Kasumi-1 (cell line): ENCODE data around the gene PCDHGA1.

Experiments used
- DNase-seq, 2 experiments: peaks; one replicate each; lab custom pipeline; 2025; lab: John Stamatoyannopoulos, UW

The PCDHGA1 gene

DNA sequence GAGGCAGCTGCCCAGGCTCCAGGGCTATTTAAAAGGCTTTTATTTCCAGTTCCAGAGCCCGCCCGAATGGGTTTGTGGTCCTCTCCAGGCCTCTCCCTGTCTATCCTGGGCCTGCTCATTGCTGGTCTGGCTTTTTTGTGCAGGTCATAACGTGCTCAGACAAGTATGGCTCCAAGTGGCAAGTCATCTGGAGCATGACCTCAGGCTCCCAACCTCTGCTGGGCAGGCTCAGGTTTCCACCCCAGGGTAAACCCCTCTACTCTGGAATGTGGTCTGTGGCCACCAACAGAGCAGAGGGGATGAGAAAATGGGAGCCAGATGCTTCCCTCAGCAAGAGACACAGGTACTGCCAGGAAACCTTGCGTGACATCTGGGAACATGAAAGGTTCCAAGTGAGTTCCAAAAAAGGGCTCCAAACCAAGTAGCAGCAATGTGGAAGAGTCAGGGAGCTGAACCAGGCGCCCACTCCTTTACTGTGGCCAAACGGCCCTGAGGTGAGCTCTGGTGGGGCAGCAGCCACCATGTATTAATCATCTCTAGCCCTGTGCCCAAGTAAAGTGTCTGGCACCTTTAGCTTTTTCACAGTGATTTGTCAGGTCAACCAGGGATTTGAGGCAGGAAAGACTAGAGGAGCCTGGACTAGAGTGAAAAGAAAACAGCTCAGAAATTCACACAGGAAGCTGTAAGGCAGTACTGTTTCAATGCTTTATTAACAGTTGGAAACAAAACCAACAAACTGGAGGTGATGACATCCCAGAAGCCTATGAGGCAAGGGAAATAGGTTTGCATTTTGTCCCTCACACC is 184.2 kb downstream of the PCDHGA1 start:
- no peak for DNase-seq

DNA sequence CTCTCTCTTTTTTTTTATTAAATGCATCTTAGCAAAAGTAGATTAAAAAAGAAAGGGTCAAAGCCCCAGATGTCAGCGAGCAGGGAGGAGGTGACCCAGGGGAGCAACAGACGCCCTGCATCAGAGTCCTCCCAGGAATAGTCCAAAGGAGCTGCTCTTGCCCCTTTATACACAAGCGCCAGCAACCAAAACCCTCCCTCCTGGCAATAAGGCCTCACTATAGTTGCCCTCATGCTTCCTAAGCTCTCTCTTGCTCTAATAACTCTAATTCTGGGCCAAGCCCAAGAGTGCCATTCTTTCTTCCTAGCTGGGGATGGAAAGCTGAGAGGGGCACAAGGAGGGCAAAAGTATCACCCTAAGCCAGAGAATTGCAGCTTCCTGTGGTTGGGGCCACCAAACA is 184.8 kb downstream of the PCDHGA1 start:
- no peak for DNase-seq

DNA sequence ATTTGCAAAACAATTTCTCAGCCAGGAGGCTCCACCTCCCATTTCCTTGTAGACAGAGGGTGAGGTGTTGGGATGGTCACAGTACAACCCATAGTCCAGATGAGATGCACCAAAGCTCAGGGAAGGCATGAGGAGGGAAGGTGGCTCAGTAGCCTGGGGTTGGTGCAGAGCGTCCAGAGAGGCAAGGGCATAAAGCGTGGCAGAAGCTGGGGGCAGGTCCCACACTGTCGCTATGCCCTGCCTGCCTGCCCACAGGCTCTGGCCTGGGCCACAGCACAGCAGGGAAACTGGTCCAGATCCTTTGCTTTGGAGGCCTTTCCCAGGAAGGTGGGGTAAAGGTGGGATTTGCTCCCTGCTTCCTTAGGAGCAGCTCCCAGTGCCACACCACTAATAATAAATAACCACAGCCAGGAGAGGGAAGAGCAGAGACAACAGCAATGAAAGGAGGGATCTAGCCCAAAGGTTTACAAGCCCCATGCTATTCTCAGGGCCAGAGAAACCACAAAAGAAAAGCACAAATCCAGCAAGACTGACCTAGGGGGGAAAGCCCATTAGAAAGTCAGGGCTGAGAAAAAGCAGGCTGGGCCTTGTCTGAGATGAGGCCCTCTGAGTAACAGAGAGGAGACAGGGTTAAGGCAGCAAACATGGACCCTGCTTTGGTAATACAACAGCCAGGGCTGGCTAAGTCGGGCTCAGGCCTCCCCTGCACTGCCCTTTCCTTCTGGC is 185.8 kb downstream of the PCDHGA1 start:
- DNase-seq, result no peak

DNA sequence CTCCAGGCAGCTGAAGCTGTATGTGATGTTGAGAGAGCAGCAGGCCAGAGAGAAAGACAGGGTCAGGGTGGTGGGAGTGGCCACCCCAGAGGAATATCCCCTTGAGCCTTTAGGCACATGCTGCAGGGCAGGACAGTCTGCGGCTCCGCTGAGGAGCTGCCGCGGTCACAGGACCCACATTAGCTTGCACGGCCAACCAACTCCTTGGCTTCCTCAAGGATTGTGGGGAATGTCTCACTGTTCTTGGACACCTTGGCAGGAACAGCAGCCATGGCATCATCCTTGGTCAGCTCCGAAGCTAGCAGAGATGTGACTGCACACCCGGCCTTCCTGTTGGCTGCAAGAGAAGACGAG is 186.3 kb downstream of the PCDHGA1 start:
- DNase-seq, result no peak

DNA sequence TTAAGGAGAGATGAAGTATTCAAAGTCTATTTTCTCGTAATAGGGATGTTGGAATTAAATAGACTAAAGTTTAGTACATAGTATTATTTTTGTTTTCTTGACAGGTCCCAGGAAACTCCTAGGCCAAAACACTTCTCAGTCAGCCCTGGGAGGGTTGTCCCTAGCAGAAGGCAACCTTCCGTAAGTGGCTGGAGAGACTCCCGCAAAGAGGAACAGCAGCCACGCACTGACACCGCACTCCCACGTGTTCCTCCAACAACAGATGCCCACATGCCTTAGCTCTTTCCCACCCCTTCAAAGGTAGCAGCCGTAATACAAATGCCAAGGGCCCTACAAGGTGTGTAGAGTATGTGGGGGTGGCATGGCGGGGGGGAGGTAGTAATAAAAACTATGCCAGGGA is 187.0 kb downstream of the PCDHGA1 start:
- DNase-seq, result peak in 1 of 2 experiments; percentile 11

DNA sequence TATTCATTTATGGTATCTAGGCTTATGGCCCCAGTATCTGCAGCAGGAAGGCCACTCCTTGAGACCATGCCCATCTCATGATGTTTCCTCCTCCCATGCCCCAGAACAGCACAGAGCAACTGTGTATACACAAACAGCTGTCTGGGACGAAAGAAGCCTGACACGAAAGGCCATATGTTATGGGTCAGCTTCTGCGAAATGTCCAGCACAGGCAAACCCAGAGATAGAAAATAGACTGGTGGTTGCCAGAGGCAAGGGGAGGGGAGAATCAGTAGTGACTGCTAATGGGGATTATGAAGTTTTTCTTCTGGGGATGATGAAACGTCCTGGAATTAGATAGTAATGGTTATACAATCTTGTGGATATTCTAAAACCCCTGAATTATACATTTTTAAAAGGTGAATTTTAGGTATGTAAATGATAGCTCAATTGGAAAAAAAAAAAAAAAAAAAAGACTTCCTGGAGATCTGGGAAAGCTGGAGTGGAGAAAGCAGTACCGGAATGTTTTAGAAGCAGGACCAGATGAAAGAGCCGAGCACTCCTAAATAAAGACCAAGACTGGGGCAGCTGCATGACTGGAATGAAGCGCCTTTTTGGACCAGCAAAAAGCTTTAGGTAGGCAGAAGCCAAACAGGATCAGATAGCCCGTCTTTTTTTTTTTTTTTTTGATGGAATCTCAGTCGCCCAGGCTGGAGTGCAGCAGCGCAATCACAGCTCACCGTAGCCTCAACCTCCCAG is 187.7 kb downstream of the PCDHGA1 start:
- no peak for DNase-seq

DNA sequence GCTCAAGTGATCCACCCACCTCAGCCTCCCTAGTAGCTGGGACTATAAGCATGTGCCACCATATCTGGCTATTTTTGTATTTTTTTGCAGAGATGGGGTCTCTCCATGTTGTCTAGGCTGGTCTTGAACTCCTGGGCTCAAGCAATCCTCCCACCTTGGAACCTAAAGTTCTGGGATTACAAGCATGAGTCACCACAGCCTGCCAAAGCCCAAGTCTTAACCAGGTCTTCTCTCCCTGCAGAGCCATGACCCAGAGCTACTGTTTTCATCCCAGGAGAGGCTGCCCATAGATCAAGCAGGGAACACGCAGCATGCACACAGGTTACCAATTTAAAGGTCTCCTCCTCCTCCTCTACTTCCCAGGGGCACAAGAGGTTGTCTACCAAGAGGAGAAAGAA is 188.3 kb downstream of the PCDHGA1 start:
- no peak for DNase-seq

DNA sequence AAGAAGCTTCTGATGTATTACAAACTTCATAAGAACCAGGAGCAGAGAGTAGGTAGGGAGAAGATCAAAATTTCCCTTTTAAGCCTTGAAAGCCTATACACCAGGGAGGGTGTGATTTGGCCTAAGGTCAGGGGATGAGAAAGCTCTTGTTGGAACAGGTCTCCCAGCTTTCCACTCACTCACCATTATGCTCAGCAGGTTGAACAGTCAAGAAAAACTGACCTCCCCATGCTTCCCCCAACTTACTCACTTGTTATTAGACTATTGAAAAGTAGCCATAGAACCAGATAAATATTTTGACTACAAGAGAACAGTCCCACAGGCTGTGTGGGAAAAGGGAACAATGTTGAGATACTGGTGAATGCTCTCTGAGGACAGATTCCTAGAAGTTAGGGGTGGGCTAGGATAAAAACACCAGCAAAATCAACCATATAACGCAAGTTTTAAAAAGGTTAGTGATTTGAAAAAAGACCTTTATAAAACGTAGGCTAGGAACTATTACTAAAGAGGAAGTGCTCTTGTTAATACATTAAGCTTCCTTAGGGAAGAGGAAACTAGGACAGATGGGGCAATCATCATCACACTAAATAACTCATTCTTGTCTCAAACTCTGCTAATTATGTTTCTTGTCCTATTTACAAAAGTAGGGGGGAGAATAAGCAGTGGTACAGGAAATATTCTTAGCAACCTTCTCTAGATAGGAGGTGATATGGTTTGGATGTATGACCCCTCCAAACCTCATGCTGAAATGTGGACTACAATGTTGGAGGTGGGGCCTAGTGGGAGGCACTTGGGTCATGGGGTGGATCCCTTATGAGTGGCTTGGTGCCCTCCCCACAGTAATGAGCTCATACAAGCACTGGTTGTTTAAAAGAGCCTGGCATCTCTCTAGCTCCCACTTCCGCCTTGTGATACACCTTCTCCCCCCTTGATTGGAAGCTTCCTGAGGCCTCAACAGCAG is 189.6 kb downstream of the PCDHGA1 start:
- DNase-seq, result peak; percentile 14 to 39

DNA sequence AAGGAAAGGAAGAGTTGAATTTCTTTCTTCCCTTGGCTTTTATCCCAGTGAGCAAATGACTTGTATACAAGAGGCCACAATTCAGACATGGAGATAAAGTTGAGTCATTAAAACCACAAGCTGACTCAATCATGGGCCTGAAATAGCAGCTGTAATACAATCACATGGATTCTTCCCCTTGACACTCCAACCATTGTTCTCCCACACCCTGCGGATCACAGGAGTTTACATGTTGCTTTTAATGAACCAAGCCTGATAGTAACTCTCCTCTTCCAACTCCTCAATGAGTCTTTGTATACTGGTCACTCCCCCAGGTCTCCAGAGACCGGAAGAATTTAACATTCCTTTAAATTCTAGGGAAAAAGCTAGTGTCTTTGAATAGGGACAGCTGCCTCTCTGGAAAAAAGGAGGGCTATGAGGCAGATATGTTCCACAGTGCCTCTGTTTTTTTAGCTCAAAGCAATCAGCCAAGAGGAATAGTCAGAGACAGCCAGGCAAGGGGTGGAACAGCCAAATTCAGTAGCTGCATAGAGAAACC is 191.0 kb downstream of the PCDHGA1 start:
- peak; percentile 89 to 90 for DNase-seq

DNA sequence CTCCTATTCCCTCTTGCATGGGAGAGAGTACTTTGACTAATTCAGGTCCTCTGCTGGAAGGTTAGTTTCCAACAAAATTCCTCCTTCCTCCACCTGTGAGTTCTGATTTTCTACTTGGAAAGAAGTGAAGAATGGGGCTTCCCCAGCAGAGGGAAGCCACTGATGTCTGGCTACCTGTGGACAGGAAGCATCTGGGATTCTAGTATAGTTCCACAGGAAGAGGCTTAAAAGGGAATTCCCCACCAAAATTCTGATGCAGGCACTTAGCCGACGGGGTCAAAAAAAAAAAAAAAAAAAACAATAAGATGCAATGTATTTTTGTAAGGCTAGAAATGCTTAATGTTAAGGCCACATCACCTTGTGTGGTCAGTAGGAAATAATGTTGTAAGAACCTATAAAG is 192.0 kb downstream of the PCDHGA1 start:
- DNase-seq, result no peak

DNA sequence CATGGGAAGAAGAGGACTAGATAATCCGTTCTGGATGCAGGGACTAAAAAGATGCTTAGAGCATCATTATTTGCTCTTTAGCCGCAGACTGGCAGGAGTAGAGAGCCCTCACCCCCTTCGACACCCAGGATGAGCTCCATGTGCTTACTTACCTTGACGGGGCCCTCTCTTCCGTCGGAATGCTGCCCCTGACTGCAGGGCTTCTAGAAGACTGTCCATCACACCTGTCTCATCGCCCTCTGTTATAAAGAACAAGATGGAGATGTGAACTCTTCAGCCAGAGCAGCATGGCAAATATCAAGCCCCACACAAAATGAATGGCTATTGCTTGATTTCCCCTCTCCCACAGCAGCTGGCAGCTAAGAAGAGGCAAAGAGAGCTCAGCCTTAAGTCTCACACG is 193.7 kb downstream of the PCDHGA1 start:
- DNase-seq, result no peak

DNA sequence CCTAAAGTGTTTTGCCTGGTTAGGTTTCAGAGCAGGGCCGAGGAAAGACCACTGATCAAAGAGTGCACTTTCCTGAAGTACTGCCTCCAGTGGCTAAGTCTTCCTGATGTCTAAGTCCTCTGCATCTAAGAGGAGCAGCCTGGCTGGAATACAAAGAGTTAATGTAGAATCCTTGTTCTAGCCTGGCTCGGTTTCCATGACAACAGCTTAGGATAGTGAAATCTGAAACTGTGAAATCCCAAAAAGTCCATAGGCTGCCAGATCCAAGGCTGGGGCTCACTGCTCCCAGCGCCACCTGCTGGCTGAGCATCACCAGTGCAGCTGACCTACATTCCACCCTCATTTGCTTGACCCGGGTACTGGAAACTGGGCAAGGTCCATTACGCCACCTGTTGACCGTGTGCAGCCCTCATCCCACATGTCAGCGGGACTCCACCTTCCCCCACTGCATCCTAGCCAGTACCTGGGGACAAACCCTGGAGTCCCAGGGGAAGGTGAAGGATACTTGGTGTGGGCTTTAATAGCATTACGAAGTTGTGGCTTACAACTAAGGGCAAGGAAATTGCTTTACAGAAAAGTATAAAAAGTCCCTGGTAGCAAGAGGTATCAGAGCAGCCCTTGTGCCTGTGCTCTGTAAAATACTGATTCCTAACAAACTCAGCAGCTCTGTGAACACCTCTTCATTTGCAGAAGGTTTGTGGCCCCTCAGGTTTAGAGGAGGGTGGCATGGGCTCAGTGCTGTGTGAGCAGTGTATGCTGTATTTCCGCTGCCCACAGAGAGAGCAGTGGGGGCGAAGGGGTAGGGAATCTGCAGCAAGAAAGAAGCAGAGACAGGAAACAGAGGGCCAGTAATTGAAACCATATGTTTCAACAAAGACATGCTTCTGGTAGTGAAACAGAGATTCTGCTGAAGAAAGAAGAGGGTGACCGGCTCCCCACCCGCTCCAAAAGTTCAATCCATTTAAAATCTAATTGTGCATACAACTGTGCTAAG is 194.6 kb downstream of the PCDHGA1 start:
- peak; percentile 55 to 68 for DNase-seq

DNA sequence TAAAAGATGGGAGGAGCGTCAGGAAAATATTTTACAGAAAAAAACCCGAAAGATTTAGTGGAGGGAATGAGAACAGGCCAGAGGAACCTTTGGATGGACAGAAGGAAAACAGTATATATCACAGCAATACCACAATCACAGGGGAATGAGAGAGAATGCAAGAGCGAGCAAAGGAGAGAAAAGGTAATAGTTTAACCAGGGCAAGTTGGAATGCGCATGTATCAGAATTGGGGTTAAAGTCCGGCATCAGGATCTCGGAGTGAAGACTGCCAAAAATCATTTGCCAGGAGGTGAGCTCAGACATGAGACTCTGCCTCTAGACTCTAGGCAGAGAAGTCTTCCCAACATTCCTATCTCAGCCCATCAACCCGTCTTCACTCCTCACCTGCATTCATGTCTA is 195.3 kb downstream of the PCDHGA1 start:
- no peak for DNase-seq

DNA sequence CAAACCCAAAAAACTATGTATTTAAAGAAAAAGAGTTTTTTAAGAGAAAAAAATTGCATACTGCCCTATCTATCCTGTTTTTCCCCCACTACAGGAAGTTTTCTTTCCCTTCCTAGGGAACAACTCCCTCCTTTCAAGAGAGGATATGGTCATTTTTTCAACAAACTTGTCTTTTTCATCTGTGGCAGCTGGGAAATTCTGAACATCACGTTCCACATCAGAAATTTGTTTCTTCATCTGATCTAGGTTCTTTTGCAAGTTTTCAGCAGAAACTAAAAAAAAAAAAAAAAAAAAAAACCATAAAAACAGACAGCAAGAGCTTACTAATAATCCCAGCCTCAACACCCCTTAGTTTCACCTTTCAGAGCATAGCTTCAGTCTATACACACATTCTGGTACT is 197.1 kb downstream of the PCDHGA1 start:
- no peak for DNase-seq

DNA sequence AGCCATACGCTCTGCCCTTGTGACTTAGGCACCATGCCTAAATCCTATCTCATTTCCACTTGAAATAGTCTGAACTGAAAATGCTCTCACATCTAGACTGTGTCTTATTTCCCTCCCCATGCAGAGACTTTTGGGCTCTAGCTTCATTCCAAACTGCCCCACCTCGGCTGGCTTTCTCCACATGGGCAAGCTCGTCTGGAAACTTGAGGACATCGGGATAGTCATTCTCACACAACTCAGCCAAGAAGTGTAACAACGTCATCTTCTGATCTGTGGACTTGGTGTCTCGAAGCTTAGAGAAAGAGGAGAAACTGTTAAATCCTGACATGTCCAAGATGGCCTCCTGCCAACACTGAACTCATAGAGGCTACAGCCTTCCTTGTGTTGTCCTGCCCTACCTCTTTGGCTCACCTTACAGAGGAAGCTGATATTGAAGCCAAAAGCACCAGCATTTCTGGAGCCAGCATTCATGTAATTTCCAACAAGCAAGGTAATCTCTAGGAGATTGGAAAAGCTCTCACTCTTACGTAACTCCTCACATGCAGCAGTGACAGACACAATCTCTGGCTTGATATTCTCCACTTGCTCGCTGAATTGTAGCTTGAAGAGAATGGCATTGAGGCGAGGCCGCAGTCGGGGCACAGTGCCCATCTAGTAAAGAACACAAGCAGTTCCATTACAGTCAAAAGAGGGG is 198.1 kb downstream of the PCDHGA1 start:
- no peak for DNase-seq

DNA sequence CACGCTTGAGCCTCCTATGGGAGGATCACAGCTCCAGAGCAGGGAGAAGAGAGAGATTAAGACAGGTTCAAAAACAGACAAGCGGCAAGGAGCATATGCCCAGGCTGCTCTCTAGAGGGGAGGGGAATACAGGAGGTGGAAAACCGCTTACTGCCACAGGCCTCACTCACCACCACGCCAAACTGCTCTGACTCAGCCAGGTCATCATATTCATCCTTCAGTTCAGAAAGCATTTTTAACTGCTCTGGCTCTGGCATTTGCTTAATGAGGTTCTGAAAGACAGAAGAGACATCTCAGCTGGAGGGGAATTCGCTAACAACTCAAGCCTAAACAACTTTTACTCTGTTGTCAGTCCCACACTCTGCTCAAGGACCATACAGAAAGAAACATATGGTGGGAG is 198.7 kb downstream of the PCDHGA1 start:
- DNase-seq, result no peak

DNA sequence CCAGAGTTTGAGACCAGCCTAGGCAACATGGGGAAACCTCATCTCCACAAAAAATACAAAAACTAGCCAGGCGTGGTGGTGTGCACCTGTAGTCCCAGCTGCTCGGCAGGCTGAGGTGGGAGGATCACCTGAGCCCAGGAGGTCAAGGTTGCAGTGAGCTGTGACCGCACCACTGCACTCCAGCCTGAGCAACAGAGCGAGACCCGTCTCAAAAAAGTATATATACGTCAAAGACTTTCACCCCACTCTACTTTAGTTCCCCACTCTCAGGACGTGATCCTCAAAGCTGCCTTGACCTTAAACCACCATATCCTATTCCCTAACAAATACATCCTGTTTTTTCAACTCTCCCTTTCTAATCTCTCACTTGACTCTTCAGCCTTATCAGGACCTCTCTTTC is 199.6 kb downstream of the PCDHGA1 start:
- DNase-seq, result no peak

DNA sequence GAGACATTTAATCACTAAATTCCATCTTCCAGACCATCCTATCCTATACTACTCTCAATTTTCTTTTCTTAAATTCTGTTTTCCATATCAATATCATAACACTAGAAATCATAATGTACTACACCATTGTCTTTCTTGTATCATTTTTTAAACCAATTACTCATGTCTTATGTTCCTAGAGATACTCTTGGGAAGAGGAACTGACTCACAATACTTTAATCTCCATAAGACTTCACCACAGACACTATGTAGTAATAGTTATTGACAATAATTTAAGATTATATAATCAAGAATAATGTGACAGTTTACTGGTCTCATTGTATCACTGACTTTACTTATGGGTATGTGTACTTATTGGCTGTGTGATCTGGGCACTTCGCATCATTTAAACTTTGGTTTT is 202.4 kb downstream of the PCDHGA1 start:
- DNase-seq, result no peak

DNA sequence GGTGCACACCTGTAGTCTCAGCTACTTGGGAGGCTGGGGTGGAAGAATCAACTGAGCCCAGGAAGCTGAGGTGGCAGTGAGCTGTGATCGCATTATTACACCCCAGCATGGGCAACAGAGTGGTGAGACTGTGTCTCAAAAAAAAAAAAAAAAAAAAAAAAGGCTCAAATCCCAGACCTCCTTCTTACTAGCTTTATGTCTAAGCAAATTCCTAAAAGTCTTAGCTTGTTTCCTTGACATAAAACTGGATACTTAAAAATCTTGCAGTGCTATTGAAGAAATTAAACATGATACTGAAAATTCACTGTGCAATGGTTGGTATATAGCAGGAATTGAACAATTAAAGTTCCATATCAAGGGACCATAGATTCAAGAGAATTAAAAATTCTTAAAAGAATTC is 203.6 kb downstream of the PCDHGA1 start:
- DNase-seq, result no peak
